A673 (cell line): Measurements from ENCODE around the gene TSPEAR.

Experiments
- CTCF ChIP-seq: fragments of 300-800, 200-600 bp; sonication (generic); conservative IDR thresholded peaks from 2 replicates; pipeline ENCODE4 v1.5.1; 2017; ENCODE audit warnings: low read depth, mild to moderate bottlenecking, antibody characterized with exemption, low read length, moderate library complexity, mixed read lengths
- EZH2 ChIP-seq: fragments of 200-600 bp; sonication (generic); IDR thresholded peaks from 2 replicates; pipeline ENCODE4 v1.6.1; 2017; ENCODE audit warnings: borderline replicate concordance, low read depth, mild to moderate bottlenecking, mixed read lengths, antibody characterized with exemption, low read length; ENCODE audit not compliant: poor library complexity, severe bottlenecking

GRCh38 chr21:44460441-44460755 lies 251.0 kb downstream of the TSPEAR start:
- TF ChIP-seq CTCF (no peak), EZH2 (no peak)
